Measurements from ENCODE around the gene TCF12.
"Not testable (repeated sequence)": the region's sequence is repeated elsewhere in the genome, so short reads cannot be mapped to it uniquely, and the experiment has no call there.

The TCF12 gene

GRCh38 chr15:57150866-57151203 lies 232.4 kb downstream of the TCF12 start:
- not testable (repeated sequence) for H3K4me3 ChIP-seq; DNase-seq (ENCODE audit: low spot score in 2 of 2); H3K9me3 ChIP-seq; H3K36me3 ChIP-seq (replicated peaks); H3K27me3 ChIP-seq (ENCODE audit: low read depth)
- H3K4me1 ChIP-seq = peaks cover 22% of the 10 kb centered on the region
- in situ Hi-C loops (cut with MboI; ENCODE audit: low sequenced_read_pairs) = loop anchor here (5.0 kb wide), 1 partner anchor 56 kb away; no protein-coding TSS in a partner anchor

DNA sequence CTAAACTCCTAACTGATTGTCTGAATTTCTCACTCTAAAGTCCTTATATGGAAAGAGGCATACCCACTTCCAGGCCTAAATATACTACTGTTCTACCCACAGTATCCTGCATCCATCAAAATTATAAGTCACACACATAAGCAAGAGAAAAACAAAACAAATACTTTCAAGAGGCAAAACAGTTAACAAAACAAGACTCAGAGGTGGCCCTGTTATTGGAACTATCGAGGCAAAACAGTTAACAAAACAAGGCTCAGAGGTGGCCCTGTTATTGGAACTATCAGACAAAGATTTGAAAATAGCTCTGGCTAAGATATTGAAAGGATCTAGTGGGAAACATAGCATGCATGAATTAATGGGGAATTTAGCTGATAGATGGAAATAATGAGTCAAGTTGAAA lies 233.7 kb downstream of the TCF12 start:
- Histone ChIP-seq H3K4me1 (peaks cover 16% of the 10 kb centered on the region), H3K36me3 (replicated peaks) (0 out of 2 replicates have a peak, but pooled peaks cover 2% of the 10 kb centered on the region), H3K9me3 (no peaks in the 10 kb centered on the region), H3K27me3 (ENCODE audit: low read depth) (no peaks in the 10 kb centered on the region), H3K4me3 (no peak overlapping the region)
- no peak for DNase-seq (ENCODE audit: low spot score in 2 of 2)
- in situ Hi-C loops (cut with MboI; ENCODE audit: low sequenced_read_pairs) = loop anchor here (5.0 kb wide), 1 partner anchor 55 kb away; no protein-coding TSS in a partner anchor

DNA sequence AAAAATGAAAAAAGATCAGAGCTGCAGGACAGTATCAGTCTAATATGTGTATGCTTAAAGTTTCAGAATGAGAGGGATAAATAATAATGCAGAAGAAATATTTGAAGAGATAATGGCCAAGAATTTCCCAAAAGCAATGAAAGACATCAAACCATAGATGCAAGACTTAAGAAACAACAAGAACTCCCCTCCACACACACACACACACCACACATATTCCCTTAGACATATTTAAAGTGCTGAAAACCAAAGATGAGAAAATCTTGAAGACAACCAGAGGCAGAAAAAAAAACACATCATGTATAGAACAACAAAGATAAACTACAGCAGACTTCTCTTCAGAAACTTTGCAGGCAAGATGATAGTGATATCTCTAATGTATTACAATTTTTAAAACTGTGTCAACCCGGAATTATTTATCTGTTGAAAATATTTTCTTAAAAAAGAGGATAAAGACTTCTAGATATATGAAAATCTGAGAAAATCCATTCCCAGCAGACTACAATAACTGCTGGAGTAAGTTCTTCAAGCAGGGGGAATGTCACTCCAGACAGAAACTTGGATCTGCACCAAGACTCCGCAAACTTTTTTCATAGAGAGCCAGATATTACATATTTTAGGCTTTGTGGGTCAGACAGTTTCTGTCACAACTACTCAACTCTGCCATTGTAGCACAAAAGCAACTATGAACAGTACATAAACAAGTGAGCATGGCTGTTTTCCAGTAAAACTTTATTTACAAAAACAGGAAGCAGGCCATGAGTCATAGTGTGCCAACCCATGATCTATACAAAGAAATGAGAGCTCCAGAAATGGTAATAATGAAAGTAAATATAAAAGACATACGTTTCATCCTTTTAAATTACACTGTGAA lies 234.5 kb downstream of the TCF12 start:
- peaks cover 11% of the 10 kb centered on the region for H3K4me1 ChIP-seq
- no peak overlapping the region for H3K4me3 ChIP-seq
- H3K36me3 ChIP-seq (replicated peaks) = 0 out of 2 replicates have a peak, but pooled peaks cover 2% of the 10 kb centered on the region
- in situ Hi-C loops (cut with MboI; ENCODE audit: low sequenced_read_pairs) = loop anchor here (5.0 kb wide), 1 partner anchor 54 kb away; no protein-coding TSS in a partner anchor
- H3K9me3 ChIP-seq = no peaks in the 10 kb centered on the region
- H3K27me3 ChIP-seq (ENCODE audit: low read depth) = no peaks in the 10 kb centered on the region
- no peak for DNase-seq (ENCODE audit: low spot score in 2 of 2)

- H3K36me3 ChIP-seq (replicated peaks) = 0 out of 2 replicates have a peak, but pooled peaks cover 2% of the 10 kb centered on the region
- in situ Hi-C loops (cut with MboI; ENCODE audit: low sequenced_read_pairs) = no loop called here
- H3K9me3 ChIP-seq = no peaks in the 10 kb centered on the region
- H3K27me3 ChIP-seq (ENCODE audit: low read depth) = no peaks in the 10 kb centered on the region
- no peak for DNase-seq (ENCODE audit: low spot score in 2 of 2)
- H3K4me3 ChIP-seq = no peak overlapping the region
- peaks cover 31% of the 10 kb centered on the region for H3K4me1 ChIP-seq
Observed at GRCh38 chr15:57156210-57156884, 237.9 kb downstream of the TCF12 start.

- Histone ChIP-seq H3K4me1 (peaks cover 31% of the 10 kb centered on the region), H3K27me3 (ENCODE audit: low read depth) (no peaks in the 10 kb centered on the region), H3K9me3 (no peaks in the 10 kb centered on the region), H3K4me3 (no peak overlapping the region), H3K36me3 (replicated peaks) (no peaks in the 10 kb centered on the region)
- in situ Hi-C loops (cut with MboI; ENCODE audit: low sequenced_read_pairs) = no loop called here
- no peak for DNase-seq (ENCODE audit: low spot score in 2 of 2)
Observed at GRCh38 chr15:57158589-57158988, 240.1 kb downstream of the TCF12 start.

DNA sequence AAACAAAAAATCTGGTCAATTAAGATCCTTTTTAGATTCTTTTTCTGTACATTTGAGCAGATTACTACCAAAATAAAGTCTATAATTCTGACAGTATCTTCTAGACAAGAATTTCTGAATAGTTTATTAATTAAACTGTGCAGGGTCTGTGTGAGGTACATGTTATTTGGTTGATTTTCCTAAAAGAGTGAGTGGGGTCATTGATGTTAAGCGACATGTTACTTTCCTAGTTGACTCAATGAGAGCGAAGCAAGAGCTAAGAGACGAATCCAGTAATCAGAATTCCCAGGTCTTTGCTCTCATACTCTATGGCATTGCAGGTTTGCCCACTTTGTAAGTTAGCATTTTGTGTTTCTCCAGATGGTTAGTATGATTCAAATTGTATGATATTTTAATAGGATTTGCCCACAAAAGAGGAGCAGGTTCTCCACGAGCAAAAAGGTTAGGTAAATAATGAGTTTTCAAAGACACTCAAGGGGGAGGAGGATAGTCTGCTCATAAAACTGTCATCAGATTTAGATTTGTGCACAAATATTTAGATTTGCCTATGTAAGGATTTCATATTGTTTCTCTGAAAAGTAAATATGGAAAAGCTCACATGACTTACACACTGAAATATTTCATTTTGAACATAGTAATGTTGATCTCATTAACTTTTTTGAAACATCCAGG lies 240.7 kb downstream of the TCF12 start:
- Histone ChIP-seq H3K4me3 (no peak overlapping the region), H3K4me1 (peaks cover 28% of the 10 kb centered on the region), H3K9me3 (no peaks in the 10 kb centered on the region), H3K27me3 (ENCODE audit: low read depth) (no peaks in the 10 kb centered on the region), H3K36me3 (replicated peaks) (no peaks in the 10 kb centered on the region)
- in situ Hi-C loops (cut with MboI; ENCODE audit: low sequenced_read_pairs) = no loop called here
- DNase-seq (ENCODE audit: low spot score in 2 of 2) = peak in 1 of 2 experiments; percentile 68

DNA sequence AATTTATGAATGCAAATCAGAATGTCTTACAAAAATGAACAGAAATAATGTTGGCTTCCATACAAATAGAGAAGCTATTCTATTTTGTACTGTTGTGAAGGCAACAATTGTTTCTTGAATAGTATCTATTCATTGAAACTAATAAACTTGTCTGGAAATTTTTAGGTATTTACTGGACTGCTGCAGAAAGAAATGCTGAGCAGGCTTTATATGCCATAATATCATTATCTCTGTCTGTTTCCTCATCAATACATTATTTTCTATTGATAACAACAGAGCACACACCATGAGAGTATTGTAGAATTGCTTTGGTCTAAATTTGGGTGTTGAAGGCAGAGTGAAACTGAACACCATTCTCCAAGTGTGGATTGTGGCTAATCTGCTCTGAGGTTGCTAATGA lies 241.3 kb downstream of the TCF12 start:
- Histone ChIP-seq H3K9me3 (no peaks in the 10 kb centered on the region), H3K27me3 (ENCODE audit: low read depth) (no peaks in the 10 kb centered on the region), H3K4me3 (no peak overlapping the region), H3K4me1 (peaks cover 22% of the 10 kb centered on the region), H3K36me3 (replicated peaks) (no peaks in the 10 kb centered on the region)
- no peak for DNase-seq (ENCODE audit: low spot score in 2 of 2)
- in situ Hi-C loops (cut with MboI; ENCODE audit: low sequenced_read_pairs) = no loop called here

GRCh38 chr15:57160823-57161560 lies 242.5 kb downstream of the TCF12 start:
- peaks cover 20% of the 10 kb centered on the region for H3K4me1 ChIP-seq
- in situ Hi-C loops (cut with MboI; ENCODE audit: low sequenced_read_pairs) = no loop called here

DNA sequence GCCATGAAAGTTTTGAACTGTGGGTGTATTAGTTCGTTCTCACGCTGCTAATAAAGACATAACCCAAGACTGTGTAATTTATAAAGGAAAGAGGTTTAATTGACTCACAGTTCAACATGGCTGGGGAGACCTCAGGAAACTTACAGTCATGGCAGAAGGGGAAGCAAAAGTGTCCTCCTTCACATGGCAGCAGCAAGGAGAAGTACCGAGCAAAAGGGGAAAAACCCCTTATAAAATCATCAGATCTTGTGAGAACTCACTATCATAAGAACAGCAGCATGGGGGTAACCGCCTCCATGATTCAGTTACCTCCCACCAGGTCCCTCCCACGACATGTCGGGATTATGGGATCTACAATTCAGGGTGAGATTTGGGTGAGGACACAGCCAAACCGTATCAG lies 245.8 kb downstream of the TCF12 start:
- in situ Hi-C loops (cut with MboI; ENCODE audit: low sequenced_read_pairs); DNase-seq (ENCODE audit: low spot score in 2 of 2): not testable (repeated sequence)

More at GRCh38 chr15:57160823-57161560, 242.5 kb downstream of the TCF12 start:
- H3K27me3 ChIP-seq (ENCODE audit: low read depth) = no peaks in the 10 kb centered on the region
- H3K4me3 ChIP-seq = no peak overlapping the region
- H3K9me3 ChIP-seq = no peaks in the 10 kb centered on the region
- no peaks in the 10 kb centered on the region for H3K36me3 ChIP-seq (replicated peaks)
- no peak for DNase-seq (ENCODE audit: low spot score in 2 of 2)

DNA sequence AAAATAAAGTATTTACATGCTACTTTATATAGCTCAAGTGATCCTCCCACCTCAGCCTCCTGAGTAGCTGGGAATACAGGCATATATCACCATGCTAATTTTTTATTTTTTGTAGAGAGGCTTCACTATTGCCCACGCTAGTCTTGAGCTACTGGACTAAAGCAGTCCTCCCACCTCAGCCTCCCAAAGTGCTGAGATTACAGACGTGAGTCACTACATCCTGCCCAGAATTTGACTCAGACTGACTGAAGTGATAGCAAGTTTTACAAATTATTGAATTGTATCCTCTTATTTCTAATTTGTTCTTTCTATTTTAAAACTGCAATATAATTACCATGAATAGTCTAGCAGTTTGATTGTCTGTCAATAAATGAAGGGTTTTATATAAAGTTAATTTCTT lies 247.5 kb downstream of the TCF12 start:
- H3K27me3 ChIP-seq (ENCODE audit: low read depth) = no peaks in the 10 kb centered on the region
- in situ Hi-C loops (cut with MboI; ENCODE audit: low sequenced_read_pairs) = no loop called here
- H3K4me3 ChIP-seq = no peak overlapping the region
- no peaks in the 10 kb centered on the region for H3K36me3 ChIP-seq (replicated peaks)
- no peaks in the 10 kb centered on the region for H3K4me1 ChIP-seq
- no peak for DNase-seq (ENCODE audit: low spot score in 2 of 2)
- no peaks in the 10 kb centered on the region for H3K9me3 ChIP-seq

More for the DNA sequence above, 245.8 kb downstream of the TCF12 start:
- H3K27me3 ChIP-seq (ENCODE audit: low read depth); H3K36me3 ChIP-seq (replicated peaks); H3K9me3 ChIP-seq; H3K4me3 ChIP-seq: not testable (repeated sequence)
- peaks cover 10% of the 10 kb centered on the region for H3K4me1 ChIP-seq

- H3K4me3 ChIP-seq = no peak overlapping the region
- H3K4me1 ChIP-seq = no peaks in the 10 kb centered on the region
- no peaks in the 10 kb centered on the region for H3K9me3 ChIP-seq
- in situ Hi-C loops (cut with MboI; ENCODE audit: low sequenced_read_pairs) = no loop called here
- no peak for DNase-seq (ENCODE audit: low spot score in 2 of 2)
- no peaks in the 10 kb centered on the region for H3K27me3 ChIP-seq (ENCODE audit: low read depth)
- no peaks in the 10 kb centered on the region; the same call in 1 of the 2 replicates for H3K36me3 ChIP-seq (replicated peaks)
Observed at GRCh38 chr15:57167821-57168395, 249.5 kb downstream of the TCF12 start.

GRCh38 chr15:57169643-57170042 lies 251.2 kb downstream of the TCF12 start:
- no peak overlapping the region for H3K4me3 ChIP-seq
- in situ Hi-C loops (cut with MboI; ENCODE audit: low sequenced_read_pairs) = no loop called here
- H3K27me3 ChIP-seq (ENCODE audit: low read depth) = no peaks in the 10 kb centered on the region
- no peaks in the 10 kb centered on the region for H3K9me3 ChIP-seq
- H3K36me3 ChIP-seq (replicated peaks) = no peaks in the 10 kb centered on the region; the same call in 1 of the 2 replicates
- H3K4me1 ChIP-seq = no peaks in the 10 kb centered on the region
- DNase-seq (ENCODE audit: low spot score in 2 of 2) = no peak

DNA sequence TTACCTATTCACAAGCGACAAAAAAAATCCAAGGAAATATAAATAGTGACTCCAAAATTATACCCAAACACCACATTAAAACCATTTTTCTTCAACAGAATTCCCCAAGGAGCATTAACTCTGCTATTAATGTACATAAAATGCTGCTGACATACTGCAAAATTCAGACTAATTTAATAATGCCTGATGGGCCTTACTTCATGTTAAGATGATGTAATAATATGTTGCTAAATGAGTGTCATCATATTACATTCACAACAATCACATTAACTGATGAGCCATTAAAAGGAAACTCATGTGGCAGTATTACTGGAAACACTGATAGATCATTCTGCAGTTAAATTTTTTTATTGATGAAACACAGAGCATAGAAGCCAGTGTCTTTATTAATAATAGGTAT lies 253.0 kb downstream of the TCF12 start:
- no peak for DNase-seq (ENCODE audit: low spot score in 2 of 2)
- in situ Hi-C loops (cut with MboI; ENCODE audit: low sequenced_read_pairs) = no loop called here
- H3K4me3 ChIP-seq = no peak overlapping the region
- H3K4me1 ChIP-seq = no peaks in the 10 kb centered on the region
- no peaks in the 10 kb centered on the region; the same call in 1 of the 2 replicates for H3K36me3 ChIP-seq (replicated peaks)
- H3K9me3 ChIP-seq = no peaks in the 10 kb centered on the region
- H3K27me3 ChIP-seq (ENCODE audit: low read depth) = no peaks in the 10 kb centered on the region
